NCI-H748 treated with DMSO at 0.1 percent for 48 hours (cell line): ENCODE data around the gene CHGA.

Source experiments
- DNase-seq: peaks from one replicate; lab custom pipeline; 2025; lab: John Stamatoyannopoulos, UW

CHGA gene

DNA sequence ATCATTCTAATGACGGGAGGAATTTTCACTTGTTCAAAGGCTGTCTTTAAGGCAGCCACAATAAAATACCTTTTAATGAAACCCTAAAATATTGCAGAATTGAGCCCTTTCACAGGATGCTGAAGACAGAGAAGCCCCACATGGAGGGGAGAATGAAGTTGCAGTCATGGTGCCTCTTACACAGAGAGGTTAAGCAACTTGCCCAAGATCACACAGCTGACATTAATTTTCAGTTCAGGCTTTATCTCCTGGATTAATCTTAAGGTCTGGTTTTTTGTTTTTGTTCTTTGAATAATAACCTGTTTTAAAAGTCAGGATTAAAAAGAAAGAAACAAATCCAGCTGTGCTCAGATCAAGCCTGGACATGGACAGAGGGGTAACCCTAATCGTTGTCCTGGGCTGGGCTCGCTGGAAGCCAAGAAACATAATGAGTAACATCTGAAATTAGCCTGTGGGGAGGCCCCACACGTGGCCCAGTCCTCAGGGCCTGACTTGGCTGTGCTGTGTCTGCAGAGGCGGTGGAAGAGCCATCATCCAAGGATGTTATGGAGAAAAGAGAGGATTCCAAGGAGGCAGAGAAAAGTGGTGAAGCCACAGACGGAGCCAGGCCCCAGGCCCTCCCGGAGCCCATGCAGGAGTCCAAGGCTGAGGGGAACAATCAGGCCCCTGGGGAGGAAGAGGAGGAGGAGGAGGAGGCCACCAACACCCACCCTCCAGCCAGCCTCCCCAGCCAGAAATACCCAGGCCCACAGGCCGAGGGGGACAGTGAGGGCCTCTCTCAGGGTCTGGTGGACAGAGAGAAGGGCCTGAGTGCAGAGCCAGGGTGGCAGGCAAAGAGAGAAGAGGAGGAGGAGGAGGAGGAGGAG is 8.0 kb downstream of the CHGA start:
- no peak for DNase-seq

DNA sequence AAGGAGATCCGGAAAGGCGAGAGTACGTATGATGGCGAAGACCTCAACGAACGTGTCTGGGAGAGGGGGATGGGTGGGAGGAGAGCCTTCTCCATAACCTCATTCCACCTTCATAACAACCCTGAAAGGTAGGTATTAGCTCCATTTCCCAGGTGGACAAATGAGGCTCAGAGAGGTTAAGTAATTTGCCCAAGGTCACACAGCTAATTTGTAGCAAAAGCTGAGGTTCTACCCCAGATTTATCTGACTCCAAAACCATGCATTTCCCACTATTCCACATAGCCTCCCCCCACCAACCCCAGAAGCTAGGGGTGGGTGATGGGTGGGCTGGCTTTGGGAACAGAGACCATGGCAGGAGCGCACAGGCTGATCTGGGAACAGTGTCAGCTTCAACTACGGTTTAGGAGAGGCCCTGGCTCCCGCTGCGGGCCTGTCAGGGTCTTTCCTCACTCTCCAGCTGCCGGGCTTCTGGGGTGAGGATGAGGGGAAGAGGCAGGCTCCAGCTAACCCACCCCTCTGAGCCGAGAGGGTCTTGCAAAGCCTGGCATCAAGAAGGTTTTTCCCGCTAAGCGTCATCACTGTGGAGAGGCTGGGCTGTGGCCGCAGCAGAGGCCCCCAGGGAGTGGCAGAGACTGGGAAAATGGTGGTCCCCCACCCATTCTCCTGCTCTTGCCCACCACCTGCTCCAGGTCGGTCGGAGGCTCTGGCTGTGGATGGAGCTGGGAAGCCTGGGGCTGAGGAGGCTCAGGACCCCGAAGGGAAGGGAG is 8.9 kb downstream of the CHGA start:
- DNase-seq: no peak

DNA sequence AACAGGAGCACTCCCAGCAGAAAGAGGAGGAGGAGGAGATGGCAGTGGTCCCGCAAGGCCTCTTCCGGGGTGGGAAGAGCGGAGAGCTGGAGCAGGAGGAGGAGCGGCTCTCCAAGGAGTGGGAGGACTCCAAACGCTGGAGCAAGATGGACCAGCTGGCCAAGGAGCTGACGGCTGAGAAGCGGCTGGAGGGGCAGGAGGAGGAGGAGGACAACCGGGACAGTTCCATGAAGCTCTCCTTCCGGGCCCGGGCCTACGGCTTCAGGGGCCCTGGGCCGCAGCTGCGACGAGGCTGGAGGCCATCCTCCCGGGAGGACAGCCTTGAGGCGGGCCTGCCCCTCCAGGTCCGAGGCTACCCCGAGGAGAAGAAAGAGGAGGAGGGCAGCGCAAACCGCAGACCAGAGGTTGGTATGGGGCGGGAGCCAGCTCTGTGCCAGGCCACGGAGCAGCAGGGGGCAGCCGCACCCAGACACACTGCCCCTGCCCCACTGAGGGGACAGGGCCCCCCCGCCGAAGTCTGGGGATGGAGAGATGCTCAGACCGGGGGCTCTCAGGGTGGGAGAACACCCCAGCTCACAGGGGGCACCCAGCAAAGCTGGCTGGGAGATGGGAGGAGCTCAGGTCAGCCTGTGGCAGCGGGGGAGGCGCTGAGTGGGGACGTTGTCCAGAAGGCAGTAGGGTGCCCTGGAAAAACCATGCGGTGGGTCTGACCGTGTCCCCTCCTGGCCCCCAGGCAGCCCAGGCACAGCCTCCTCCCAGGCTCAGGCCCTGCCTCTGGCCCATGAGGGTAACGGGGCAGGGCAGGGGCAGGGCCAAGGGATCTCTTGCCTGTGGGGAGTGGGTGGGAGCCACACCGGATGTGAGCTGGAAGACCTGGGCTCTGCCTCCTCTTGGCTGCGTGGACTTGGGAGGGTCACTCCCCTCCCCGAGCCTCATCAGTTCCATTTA is 9.8 kb downstream of the CHGA start:
- DNase-seq: no peak

DNA sequence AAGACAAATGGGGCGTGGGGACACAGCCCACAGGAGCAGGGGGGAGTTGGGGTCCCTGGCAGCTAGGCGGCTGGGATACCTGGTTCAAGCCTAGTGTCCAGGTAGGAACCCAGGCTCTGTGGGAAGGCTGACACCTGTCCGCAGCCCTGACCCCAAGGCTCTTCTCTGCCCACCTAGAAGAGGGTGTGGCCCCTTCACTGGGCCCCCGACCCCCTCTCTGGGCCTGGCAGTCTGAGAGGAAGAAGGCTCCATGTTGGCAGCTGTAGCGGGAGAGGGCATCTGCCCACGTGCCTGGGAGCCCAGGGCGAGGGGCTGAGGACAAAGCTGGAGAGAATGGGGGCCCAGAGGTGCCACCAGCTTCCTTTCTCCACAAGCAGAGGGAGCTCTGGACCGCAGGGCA is 10.5 kb downstream of the CHGA start:
- DNase-seq: no peak

DNA sequence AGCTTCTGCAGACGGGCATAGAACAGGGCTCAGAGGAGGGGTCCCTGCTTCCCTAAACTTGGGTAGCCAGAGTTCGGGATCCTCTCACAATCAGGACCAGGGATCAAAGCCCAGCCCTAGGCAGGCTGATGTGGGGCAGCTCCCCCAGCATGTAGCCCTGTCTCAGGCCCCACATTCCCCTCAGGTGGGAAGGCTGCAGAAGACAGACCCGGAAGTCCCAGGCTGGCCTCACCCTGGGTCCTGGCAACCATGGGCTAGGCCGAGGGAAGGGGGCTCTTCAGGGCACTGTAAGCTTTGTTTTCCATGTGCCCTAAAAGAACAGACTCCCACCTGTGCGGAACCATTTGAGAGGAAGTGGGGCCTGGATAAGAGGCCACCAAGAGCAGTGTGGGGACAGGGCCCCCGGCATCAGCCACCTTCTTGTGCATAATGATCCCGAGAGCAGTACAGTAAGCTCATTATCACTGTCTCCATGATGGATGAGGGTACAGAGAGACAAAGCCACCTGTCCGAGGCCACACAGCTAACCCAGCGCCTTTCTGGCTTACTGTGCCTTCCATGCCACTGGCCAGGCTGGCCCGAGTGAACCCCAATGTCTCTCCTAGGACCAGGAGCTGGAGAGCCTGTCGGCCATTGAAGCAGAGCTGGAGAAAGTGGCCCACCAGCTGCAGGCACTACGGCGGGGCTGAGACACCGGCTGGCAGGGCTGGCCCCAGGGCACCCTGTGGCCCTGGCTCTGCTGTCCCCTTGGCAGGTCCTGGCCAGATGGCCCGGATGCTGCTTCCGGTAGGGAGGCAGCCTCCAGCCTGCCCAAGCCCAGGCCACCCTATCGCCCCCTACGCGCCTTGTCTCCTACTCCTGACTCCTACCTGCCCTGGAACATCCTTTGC is 11.5 kb downstream of the CHGA start:
- no peak for DNase-seq

DNA sequence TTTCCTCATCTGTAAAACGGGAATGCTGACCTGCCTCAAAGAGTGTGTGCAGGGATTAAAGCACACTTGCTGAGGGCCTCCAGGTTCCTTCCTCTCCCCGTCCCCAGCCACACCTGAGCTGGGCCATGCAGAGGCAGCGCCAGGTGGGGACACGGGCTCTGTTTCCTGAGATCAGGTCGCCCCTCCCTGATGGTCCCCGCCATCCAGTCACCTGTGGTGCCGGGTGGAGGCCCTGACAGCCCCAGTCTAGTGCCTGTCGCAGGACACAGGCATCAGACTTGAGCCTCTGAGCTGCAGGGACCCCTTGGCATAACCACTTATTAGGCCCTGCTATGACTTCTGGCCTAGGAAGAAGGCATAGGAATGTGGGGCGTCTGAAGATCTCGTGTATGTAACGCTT is 12.5 kb downstream of the CHGA start:
- DNase-seq: no peak

DNA sequence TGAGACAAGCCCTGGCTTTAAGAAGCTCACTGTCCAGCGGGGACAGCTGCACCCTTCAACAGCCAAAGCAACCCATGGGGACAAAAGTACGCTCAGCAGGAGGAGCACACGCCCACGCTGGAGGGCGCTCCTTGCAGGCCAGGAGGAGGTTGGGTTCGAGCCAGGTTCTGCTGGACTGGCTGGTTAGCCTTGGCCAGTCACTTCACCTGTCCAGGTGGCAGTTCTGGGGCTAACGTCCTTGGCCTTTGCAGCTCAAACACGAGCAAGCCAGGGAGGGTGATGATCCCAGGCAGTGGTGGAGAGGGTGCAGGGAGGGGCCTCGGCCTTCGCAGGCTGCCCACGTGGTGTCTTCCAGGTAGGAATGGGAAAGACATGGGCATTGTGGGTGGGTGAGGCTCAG is 13.1 kb downstream of the CHGA start:
- DNase-seq: no peak

DNA sequence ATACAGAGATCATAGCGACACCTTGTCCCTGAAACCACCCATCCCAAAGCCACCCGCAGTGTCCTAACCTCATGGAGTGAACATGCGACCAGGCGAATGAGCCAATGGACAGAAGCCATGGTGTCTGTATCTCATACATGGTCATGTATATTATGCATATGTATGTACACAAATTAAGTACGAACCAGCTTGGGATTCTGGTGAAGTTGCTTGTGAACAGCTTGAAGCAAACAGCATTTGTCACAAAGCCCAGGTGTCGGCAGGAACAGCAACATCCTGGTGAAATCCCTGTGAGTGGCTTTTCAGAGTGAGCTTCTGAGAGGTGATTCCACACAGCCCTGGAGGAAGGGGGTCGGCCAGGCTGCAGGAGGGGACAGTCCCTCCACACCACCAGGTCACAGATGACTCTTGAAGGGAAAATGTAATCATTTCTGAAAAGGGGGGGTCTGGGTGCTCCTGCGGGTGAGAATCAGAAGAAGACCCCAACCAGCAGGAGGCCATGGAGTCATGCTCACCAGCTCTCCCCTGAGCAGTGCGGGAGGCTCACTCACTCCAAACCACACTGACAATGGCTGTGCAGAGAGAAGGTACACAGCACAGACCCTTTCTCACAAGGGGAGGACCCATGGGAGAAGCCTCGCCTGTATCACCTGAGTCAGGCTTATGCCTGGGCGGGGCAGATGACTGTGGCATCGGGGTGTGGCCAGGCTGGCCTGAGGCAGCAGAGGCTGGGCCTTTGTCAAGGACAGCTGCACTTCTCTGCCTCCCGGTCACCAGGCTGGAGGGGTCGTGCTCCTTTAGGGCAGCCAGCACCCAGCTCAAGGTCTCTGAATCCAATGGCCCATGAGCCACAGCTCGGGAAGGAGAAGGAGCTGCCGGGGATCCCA is 14.3 kb downstream of the CHGA start:
- no peak for DNase-seq

DNA sequence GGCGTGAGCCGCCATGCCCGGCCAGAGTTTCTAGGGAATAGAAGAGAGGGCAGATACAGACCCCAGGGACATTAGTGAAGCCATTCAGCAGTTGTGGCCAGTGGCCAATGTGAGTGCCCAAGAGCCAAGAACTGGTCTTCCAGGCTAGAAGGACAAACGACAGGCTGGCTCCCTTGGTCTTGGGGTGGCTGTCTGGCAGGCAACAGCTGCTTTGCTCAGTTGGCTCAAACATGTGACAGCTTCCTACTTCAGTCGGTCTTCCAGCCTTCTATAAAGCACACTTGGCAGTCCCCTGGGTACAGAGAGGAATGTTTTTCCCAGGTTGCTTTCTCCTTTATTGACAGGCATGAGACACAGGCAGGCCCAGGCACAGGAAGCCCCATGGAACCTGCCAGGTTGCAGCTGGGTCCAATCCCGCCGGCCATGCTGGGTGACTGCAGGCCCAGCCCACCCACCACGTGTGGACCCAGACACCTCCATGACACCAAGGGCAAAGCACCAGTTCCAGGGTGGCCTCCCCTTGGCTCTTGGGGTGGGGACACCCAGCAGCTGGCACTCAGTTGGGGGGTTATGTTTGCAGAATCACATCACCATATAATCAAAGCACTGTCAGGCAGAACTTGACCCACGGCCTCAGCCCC is 15.4 kb downstream of the CHGA start:
- no peak for DNase-seq

DNA sequence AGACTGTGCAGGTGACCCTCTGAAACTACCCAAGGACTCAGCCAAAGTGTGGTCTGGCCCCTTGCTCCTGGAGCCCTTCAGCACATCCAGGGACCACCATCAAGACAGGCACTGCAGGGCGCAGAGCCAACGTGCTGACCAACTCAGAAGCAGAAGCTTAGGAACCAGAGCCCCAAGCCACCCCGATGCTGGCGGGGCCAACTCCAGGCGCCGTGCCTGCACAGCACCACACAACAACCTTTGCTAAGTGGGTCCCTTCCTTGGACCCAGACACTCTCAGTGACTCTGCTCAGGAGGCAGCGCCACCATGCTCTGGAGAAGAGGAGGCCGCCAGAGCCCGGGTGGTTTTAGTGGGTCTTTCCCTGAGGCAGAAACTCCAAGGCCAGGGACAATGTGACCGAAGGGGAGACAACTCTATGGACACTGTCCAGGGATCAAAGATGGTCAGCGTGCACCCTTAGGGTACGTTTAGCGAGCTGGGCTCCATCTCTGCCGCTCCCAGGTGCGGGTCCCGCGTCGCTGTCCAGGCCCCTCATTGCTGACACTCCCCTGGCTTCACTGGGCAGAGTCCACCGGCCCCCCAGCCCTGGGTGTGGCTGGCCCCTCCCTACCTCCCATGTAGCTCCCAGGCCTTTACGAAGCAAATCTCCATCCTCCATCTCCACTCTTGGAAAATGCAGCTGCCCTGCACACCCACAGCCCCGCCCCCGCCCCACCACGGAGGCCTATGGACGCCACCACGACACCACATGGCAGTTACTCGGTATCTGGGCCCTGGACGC is 16.1 kb downstream of the CHGA start:
- no peak for DNase-seq

DNA sequence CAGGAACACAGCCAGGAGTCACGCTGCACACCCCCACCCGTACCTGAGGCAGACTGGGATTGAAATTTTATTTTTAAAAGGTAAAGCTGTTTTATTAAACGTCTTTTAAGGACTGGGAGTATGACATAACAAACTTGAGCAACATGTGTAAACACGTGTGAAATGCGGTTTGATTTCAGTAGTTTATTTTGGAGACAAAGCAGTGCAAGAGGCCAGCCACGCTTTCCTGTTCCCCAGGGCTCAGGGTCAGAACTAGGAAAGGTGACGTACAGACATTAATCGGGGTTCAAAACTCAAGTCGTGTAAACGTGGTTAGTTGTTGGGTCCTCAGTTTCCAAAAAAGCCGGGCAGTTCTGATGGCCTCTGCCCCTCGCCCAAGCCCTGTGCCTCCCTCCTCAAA is 16.7 kb downstream of the CHGA start:
- no peak for DNase-seq

DNA sequence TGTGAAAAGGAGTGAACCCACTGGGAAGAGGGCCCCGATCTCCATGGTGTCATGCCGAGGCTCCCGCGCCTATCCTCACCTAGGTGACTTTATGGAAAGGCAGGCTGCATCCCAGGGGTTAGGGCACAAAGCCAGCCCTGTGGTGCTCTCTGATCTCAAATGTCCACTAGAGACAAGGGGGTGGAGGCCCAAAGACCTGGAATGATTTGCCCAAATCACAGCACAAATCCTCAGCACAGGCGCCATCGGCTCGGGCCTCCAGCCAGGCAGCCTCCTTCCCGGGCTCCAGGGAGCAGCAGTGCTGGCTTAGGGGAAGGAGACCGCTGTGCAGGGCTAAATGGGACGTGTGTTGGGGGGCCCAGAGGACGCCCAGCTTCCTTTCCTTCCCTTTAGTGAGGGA is 17.6 kb downstream of the CHGA start:
- DNase-seq: no peak

DNA sequence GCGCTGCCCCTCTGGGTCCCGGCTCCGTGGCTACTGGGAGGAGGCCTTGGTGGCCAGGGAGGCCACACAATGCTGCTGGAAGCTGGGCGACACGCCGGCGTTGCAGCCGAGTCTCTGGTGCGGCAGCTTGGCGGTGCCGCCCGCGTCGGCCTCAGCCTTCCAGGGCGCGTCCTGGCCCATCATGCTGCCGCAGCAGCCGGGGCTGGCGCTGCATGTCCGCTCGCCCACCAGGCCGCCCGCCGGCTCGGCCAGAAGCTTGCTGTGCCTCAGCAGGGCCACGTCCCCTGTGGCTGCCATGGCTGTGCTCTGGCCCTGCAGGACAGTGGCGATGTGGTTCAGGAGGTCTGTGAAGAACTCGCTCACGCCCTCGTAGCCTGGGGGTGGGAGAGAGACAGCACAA is 18.6 kb downstream of the CHGA start:
- no peak for DNase-seq

DNA sequence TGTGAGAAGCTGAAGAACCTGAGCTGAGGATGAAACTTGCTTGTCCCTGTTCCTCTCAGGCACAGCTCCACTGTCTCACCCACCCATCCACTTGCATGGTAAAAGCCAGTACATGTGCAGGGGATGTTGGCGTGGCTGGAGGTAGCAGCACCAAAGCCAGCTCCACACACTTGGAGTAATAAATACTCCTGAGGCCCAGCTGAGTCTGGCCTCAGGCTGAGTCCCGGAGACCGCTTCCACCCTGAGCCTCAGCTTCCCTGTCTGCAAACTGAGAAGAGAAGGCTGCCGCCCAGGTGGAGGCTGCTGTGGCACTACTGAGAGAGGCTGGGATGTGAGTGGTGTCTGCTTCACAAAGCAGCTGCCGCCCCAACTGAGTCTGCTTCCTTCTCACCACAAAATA is 19.2 kb downstream of the CHGA start:
- no peak for DNase-seq

DNA sequence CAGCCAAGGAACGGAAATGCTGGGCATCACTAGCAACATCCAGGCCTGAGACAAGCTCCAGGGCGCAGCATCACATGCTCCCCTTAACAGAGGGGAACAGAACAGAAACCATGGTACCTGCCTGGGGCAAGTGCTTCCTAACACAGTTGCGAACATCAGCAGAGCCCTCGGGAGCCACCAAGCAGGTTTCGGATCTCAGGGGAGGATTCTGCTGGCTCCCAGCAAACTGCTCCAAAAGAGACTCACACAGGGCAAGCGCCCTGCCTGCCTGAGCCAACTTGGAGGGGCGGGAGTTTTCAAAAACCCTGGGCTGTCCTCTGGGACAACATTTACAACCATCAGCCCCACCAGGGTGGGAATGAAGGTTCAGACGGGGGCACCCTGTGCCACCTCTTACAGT is 19.6 kb downstream of the CHGA start:
- no peak for DNase-seq

DNA sequence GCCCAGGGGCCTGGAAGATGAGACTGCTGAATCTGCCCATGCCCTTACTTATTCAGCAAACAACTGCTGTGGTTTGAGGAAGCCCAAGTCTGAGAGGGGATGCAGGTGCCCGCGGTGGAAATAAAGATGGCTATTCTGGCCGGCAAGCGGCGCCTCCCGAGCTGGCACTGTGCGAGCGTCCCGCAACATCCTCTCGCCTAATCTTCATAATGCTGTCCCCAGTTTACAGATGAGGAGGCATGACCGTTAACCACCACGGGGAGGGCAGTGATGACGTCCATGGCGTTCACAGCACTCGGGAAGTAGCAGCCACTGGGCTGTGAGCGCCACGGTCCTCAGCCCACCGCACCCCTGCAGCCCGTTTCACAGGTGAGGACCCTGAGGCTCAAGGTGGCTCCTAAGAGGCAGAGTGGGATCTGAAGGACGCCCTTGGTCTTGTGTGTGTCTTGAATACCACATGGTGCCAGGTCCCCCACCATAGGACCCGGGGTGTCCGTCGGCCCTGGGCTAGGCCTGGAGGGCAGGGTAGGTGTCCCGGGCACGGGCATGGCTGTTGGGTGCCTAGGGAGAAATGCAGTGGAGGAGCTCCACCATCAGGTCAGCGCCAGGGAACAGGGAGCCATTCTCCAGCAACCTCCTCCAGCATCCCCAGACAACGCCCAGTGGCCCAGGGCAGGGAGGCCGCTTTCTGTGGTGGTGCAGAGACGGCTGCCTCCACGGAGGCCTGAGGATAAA is 20.2 kb downstream of the CHGA start:
- no peak for DNase-seq

DNA sequence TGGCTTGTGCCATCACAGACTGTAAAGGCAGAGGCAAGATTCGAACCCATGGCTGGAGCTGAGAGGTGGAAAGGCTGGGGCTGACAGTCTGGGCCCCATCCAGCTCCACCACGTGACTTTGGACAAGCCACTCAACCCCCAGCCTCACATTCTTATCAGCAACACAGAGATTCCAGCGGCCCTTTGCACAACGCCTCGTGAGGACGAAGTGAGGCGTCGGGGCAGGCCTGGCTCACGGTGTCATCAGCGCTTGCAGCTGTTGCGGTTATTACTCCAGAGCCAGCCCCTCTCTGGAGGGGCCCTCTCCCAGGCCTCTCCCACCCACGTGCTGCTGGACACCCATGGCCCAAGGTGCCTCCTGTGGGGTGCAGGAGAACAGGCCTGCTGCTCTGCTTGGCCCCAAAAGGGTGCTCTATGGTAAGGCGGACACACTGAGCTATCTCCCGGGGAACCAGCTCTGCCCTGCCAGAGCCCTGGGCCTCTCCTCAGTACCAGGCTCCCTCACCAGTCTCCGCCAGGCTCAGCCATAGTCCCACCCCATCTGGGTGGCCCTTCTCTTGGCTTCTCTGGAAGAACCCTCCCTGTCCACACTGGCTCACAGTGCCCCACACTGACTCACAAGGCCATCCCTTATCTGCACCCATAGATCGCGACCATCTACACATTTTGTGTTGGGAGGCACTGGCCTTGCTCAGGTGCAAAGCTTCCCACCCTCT is 21.1 kb downstream of the CHGA start:
- no peak for DNase-seq

DNA sequence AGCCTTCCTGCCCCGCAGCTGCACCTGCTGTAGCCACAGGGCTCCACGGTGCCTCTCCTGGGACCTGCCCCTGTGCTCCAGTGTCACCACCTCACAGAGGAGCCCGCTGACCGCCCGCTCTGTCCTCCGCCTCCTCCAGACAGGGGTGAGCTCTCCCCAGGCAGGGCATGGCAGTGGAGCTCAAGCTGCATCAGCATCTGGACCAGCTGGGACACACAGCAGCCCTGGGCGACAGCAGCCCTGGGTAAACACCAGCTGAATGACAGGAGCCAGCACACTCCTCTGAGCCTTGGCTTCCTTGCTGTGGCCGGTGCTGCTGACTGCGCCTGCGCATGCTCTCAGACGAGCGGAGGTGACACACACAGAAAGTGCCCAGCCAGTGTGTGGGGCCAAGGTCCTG is 22.0 kb downstream of the CHGA start:
- no peak for DNase-seq
